Central memory CD4-positive, alpha-beta T cell (primary cell): Measurements from ENCODE around the gene TSPAN16.

ENCODE experiments used
- DNase-seq: peaks from one replicate; pipeline ENCODE4 v3.0.0; 2022
- total RNA-seq, 3 experiments: gene quantifications; one replicate each; lab custom pipeline; 2026; lab: John Stamatoyannopoulos, UW

Gene TSPAN16, protein sequence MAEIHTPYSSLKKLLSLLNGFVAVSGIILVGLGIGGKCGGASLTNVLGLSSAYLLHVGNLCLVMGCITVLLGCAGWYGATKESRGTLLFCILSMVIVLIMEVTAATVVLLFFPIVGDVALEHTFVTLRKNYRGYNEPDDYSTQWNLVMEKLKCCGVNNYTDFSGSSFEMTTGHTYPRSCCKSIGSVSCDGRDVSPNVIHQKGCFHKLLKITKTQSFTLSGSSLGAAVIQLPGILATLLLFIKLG
- 0 reads per million in 3 experiments for total RNA-seq

DNA sequence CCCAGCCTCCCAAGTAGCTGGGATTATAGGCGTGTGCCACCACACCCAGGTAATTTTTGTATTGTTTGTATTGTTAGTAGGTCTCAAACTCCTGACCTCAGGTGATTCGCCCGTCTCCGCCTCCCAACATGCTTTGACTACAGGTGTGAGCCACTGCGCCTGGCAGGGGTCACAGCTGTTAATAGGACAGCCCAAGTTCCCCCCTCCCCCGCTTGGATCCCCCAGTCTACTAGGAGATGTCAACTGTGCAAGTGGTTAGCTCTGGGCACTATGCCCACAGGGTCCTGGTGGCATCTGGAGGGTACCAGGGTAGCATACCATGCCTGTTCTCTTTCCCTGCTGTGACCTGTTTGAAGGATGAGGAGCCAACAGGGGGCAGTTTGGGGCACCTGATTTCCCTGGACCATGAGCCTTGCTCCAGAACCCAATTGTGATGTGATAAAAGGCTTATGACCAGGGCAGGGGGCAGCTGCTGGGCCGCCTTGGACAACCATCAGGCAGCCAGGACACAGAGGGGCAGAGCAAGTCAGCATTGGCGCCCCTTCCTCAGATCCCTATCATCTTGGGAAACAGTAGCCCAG lies at the start of gene TSPAN16:
Gene TSPAN16, plus strand, starts transcription at position 496 of the 581 bp plus-strand sequence. CDS start 138 bp downstream, outside the sequence.
- no peak for DNase-seq

DNA sequence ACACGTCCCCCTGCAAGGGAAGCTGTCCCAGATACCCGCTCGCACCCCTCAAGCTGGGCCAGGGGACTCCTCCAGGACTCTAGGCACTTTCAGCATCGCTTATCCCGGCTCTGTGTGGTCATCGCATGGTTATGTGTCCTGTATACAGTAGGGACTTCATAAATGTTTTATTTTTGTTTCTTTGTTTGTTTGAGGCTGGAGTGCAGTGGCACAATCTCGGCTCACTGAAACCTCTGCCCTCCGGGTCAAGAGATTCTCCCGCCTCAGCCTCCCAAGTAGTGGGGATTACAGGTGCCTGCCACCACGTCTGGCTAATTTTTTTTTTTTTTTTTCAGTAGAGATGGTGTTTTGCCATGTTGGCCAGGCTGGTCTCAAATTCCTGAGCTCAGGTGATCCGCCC lies 49.0 kb upstream of the TSPAN16 start:
- DNase-seq = no peak

DNA sequence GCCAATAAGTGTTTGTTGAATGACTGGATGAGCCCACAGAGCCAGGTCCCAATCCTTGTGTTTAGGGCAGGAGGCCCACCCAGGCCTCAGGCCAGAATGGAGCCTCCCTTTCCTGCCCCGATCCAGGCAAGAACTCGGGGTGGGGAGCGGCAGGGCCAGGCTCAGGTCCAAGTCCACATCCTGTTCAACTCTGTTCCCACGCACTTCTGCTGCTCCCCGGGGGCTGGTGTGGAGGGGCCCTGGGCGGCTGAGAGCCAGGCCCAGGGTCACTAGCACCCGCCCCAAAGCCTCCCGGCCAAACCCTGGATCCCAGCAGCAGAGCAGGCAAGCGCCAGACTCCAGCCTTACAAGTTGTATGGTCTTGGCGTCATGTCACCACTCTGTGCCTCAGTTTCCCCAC lies 48.6 kb upstream of the TSPAN16 start:
- DNase-seq = no peak

DNA sequence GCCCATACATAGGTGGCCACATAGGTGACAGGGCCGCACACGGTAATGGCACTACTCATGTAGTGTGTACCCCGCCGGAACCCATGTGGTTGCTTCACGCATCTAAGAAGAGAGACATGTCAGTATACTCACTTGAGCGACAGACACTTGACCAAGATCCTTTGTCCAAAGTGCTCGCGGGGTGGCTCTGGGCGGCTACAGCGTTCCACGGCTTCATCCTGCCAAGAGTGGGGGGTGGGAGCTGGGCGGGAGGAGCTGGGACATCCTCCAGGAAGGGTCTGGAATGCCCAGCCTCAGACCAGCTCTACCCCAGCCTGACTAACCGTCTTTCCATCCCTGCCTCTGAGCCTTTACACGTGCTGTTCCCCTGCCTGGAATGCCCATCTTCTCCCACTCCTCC lies 48.0 kb upstream of the TSPAN16 start:
- no peak for DNase-seq

DNA sequence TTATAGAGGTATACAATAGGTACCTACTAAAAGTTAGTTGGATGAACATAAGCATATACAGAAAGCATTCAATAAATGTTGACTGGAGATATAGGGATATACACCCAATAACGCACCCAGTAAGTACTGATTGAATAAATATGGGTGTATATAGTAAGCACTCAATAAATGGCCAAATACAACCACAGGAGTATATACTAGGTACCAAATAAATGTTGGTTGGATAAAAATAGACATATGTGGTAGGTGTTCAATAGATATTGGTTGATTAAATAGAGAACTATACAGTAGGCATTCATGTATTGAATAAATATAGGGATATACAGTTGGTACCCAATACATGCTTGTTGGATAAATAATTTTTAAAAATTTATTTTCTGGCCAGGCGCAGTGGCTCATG lies 47.1 kb upstream of the TSPAN16 start:
- DNase-seq = no peak

DNA sequence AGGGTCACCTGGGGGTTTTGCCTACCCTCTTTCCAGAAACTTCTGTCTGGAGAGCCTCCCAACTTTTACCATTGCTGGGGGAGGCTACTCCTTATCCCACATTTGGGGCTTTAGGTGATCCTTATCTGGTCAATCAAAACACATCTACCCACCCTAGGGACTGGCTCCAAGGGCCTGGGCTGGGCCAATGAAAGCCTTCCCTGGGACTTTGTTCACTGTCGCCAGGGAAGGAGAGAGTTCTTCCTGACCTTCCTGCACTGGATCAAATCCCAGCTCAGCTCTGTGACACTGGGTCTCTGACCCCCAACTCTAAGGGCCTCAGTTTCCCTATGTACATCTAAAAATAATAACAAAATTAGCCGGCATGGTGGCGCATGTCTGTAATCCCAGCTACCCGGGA lies 44.7 kb upstream of the TSPAN16 start:
- DNase-seq = no peak

DNA sequence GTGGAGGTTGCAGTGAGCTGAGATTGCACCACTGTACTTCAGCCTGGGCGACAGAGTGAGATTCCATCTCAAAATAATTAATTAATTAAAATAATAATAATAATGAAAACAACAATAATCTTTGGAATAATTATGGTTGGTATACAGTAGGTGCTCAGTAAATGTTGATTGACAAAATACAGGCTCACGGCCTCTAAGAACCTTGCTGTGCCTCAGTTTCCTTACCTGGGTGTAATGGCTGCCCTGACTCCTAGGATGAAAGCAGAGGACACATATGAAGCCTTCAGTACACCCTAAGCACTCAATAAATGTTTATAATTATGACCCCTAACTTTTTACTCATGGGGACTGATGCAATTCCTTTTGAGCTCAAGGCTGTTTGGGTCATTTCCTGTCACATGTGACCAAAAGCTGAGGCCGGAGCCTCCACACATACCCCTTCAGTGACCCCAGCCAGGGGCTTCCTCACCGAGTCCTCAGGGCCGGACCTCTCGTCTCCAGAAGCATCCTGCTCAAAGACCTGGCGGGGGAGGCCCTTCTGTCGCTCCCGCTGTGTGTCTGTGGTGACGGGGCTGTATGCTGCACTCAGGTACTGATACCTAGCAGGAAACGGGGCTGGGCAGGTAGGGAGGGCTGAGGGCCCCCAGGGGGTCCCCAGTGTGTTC lies 44.2 kb upstream of the TSPAN16 start:
- no peak for DNase-seq

DNA sequence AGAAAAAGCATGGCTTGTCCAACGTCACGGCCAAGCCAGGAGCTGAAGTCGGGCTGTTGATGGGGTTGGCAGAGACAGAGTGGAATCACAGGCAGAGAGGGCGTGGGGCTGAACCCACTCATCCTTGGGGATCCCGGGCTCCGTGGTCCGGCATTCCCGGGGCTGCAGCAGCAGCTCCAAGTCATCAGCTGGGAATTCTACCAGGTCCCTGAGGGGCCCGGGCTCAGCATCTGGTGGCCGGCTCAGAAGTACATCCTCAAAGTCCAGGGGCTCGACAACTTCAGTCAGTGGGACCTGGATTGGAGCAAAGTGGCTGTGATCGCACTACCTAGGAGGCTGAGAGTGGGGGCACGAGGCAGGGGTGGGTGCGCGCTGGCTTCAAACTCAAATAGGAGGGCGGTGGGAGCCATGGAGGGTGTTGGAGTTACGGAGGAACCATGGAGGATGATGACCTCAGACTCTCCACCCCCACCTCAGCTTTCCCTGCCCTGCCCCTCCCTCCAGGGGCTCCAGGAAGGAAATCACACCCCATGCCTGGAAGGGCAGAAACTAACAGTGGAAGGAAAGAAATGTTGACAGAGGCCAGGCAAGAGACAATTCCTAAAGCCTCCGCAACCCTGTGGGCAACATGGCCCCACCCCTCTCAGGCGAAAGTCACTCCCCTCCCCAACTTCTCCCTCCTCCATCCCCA lies 43.1 kb upstream of the TSPAN16 start:
- no peak for DNase-seq

DNA sequence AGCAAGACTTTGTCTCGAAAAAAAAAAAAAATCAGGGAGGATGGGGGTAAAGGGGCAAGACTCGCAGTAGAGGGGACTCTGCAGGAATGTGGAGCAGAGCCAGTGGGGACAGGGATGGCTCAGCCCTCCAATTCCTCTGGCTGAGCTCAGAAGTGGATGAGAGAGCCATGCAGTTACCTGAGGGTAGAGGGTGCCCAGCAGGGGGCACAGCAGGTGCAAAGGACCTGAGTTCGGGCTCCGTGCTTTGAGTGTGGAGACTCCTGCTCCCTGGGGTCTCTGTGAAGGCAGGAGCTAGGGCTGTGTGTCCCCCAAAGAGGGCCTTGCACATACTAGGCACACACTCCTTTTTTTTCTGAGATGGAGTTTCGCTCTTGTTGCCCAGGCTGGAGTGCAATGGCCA lies 41.3 kb upstream of the TSPAN16 start:
- no peak for DNase-seq

DNA sequence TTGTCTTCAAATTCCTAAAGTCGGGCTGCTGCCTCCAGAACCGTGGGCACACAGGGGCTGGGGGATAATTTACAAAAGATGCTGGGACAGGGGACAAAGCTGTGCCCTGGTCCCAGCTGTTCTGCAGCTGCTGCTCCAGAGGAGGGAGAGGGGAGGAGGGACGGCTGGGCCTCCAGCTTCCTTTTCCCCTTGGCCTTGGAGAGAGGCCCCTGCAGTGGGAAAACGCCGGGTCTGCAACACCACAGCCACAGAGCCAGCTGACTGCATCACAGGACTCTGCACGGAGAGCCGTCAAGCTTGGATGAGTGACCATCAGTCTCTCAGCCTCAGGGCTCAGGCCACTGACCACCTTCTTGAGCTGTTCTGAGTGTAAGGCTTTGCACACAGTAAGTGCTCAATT lies 39.8 kb upstream of the TSPAN16 start:
- no peak for DNase-seq

DNA sequence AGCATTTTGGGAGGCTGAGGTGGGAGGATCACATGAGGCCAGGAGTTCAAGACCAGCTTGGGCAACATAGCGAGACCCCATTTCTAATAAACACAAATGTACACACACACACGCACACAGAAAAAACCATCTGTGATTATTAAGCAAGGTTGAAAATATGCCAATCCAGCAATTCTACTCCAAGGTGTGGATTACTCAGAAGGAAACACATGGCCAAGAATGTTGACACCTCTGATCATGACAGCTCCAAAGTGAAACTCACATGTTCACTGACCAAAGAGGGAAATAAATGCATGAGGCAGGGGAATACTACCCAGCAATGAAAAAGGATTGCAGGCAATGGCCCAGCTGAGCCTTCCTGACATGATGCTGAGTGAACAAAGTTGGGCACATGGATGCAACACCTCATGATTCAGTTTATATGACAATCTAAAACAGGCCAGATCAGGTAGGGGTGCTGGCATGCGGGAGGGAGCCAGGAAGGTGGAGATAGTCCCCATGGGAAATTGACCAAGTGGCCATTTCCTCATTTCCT lies 38.0 kb upstream of the TSPAN16 start:
- no peak for DNase-seq

DNA sequence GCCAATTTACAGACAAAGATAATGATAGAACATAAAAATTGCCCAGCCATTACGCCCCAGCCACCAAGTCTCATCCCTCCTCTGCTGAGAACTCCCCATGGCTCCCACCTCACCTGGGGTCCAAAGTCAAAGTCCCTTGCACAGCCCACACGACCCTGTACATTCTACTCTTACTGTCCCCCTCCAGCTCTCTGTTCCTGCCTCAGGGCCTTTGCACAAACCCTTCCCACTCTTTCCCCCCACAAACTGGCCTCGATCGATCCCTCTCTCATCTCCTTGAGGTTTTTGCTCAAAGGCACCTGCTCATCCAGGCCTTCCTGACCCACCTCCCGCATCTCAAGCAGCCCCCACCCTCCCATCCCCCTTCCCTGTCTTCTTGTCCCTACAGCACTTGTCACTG lies 35.0 kb upstream of the TSPAN16 start:
- DNase-seq = no peak

DNA sequence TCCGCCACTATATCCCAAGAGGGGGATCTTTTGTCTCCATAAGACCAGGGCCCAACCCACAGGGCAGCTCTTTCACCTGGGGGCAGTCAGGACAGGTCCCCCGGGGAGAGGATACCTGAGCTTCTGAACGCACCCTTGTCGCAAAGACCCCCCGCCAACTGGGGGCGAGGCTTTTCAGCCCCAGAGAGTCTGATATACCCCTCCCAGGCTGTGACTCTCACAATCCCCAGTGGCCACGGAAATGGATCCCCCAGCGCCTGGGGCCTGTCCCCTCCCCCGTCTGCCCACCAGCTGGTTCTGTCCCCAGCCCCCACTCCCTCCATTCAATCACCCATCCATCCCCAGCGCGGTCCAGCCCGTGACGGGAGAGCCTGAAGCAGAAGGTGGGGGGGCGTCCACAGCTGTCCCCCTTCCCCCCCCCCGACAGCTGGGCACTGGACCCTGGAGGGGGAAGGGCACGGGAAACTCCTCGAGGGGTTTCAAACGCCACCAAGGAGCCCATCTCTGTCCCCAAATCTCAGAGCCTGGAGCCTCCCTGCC lies 34.5 kb upstream of the TSPAN16 start:
- no peak for DNase-seq

DNA sequence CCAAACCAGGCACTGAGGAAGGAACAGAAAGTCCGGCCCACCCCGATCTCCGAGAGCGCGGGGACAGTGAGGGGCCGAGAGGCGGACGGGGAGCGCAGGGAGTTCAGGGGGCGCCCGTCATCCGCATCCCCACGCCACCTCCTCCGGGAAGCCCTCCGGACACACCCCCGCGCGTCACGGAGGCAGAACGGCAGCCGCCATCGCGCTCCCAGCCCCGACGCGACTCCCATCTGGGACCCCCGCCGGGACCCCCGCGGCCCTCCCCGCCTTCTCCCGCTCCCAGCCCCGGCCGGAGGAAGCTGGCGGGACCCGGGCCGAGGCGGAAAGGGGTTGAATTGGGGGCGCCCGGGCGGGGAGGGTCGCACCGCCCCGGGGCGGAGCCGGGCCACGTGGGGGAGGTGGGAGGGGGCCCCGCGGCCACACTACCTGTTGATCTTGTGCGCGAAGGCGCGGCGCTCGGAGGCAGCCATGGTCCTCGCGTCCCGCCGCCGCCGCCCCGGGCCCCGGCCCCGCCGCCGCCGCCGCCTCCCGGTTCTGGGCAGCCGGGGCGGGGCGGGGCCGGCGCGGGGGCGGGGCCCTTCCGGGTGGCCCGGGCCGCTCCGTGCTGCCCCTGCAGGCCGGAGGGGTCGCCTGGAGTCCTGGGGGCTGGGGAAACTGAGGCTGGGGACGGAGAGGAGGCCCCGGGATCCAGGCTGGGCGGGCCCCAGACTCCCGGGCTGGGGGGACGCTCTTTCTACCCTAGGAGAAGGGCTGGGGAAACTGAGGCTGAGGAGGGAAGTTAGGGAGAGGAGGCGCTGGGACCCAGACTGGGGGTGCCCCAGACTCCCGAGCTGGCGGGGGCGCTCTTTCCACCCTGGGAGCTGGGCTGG lies 33.8 kb upstream of the TSPAN16 start, which contains the start of gene DOCK6:
Gene DOCK6, minus strand, starts transcription at position 554 of the 869 bp plus-strand sequence. Its CDS starts 84 bp downstream, at position 470.
- no peak for DNase-seq

DNA sequence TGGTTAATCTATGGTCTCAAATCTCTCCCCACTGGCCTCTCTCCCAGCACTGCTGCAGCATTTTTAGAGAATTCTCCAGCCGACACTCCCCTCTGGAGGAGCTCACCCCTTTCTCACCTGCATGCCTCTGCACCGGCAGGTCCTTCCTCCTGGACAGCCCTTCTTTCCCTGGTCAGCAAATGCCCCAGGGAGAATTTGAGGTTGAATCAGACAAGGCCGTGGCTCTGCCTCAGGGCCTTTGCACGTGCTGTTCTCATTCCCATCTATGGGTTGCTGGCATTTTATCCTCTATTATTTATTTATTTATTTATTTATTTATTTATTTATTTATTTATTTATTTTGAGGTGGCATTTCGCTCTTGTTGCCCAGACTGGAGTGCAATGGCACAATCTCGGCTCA lies 32.2 kb upstream of the TSPAN16 start:
- no peak for DNase-seq

DNA sequence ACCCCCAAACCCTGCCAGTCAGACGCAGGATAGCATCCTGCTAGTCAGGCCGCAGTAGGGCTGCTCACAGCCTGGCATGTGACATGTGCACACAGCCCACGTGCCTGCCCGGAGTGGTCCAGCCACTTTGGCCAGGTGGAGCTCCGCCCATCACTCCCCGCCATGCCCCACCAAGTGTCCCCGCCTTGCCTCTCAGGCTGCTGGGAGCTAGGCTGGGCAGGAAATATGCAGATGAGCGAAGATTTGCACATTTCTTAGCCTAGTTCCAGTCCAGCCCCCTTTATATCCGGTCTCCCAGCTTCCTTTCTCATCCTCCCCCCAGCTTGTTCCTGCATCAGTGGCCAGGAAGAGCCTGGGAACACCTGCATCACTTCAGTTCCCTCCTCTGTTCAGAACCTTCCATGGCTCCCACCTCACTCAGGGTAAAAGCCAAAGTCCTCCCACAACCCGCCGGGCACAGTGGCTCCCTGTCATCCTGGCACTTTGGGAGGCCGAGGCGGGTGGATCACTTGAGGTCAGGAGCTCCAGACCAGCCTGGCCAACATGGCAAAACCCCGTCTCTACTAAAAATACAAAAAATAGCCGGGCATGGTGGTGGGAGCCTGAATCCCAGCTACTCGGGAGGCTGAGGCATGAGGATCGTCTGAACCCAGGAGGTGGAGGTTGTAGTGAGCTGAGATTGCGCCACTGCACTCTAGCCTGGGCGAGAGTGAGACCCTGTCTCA lies 31.3 kb upstream of the TSPAN16 start:
- DNase-seq = no peak

DNA sequence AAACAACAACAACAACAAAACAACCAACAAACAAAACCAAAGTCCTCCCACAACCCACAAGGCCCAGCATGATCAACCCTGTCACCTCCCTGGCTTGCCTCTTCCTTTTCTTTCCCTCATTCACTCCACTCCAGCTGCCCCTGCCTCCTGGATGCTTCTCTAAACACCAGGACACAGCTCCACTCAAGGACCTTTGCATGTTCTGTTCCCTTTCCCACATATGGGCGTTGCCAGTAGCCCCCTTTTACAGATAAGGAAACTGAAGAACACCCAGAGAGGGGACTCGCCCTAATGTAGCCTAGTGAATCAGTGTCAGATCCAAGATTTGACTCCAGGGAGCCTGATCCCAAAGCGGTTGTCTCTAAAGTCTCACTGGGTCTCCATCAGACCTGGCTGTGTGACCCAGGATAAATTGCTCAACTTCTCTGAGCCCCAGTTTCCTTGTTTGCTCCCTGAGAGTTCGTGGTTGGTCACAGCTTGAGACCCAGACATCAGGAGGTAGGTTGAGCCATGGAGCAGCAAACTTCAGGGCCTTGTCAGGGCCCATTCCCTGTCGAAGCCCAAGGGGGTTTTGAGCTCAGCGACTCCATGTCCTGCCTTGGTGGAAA lies 30.7 kb upstream of the TSPAN16 start:
- DNase-seq = no peak

DNA sequence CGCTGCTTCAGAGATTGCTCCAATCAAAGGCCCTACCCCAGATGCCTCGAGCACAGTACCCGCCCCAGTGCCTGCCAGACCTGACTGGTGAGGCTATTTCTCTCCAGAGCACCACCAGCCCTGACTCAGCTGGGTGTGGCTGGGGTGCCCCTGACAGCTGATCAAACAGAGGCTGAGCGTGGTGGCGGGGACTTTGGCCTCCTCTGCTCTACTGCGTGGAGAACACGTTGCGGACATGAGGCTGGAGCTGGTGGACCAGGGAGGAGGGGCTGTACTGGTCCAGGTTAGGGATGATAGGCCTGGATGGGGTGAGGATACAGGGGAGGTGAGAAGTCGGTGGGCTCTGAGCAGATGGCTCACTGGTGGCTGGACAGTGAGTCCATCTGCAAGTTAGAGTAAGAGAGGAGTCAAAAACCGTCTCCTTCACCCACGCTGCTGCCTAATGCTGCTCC lies 30.1 kb upstream of the TSPAN16 start:
- no peak for DNase-seq

DNA sequence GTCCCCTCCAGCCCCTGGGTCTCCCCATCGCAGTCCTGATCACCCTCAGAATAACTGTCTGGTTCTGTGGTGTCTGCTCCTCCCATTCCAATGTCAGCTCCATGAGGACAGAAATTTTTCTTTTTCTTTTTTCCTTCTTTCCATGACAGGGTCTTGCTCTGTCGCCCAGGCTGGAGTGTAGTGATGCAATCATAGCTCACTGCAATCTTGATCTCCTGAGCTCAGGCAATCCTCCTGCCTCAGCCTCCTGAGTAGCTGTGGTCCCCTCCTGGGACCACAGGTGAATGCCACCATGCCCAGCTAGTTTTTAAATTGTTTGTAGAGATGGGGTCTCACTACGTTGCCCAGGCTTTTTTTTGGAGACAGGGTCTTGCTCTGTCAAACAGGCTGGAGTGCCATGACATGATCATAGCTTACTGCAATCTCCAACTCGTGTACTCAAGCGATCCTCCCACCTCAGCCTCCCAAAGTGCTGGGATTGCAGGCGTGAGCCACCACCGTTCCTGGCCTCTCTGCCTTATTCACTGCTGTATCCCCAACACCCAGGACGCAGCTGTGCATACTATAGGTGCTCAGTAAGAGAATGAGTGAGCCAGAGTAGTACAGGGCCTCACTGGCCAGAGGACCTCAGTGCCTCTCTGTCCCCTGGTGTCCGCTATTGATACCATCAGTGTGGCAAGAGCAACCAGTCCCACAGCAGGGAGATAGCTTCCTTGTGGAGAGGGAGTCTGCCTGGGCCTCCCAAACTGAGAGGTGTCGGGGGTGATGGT lies 28.5 kb upstream of the TSPAN16 start:
- no peak for DNase-seq

DNA sequence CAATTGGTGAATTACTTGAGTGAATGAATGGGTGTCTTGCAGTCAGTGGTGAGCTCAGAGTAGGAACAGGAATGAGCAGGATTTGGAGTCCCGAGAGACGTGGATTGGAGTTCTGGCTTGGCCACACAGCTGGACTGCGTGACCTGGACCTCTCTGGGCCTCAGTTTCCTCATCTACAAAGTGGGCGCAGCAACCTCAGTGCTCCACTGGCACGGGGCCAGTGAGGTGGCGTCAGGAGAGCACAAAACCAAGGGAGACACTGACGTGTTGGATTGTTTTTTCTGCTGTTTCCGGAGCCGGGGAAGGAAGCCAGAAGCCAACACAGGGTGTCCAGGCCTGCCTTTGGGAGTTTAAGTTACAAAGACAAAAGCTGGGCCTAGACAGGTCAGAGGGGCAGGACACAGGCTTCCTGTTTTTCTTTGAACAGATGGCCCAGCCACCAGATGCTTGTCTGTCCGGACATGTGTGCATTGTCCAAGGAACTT lies 27.1 kb upstream of the TSPAN16 start:
- no peak for DNase-seq
